Measurements from ENCODE around the gene TMEM53. TPM values are rescaled to one million over a fixed set of nuclear protein-coding genes. Genes with fewer than 3 reads are reported as not detected.
"Not testable (repeated sequence)": the region's sequence is repeated elsewhere in the genome, so short reads cannot be mapped to it uniquely, and the experiment has no call there.

TMEM53 gene
- total RNA-seq, 1 donor from 2014 or later = 14.1 TPM

GRCh38 chr1:44705938-44706337 is 31.7 kb upstream of the TMEM53 start:
- no peak for TF ChIP-seq CTCF (conservative IDR thresholded peaks at IDR 0.05)
- peaks cover 5% of the 10 kb centered on the region for H3K36me3 Mint-ChIP-seq (ENCODE audit: low read depth)
- peaks cover 12% of the 10 kb centered on the region for H3K4me1 Mint-ChIP-seq
- no peak overlapping the region for H3K4me3 Mint-ChIP-seq
- peaks cover 10% of the 10 kb centered on the region for H3K27me3 Mint-ChIP-seq (ENCODE audit: low read depth)
- H3K9me3 Mint-ChIP-seq = peaks cover 12% of the 10 kb centered on the region
- DNase-seq (ENCODE audit: low read depth, low spot score) = no peak
- peak overlapping the region; percentile 29 for H3K27ac Mint-ChIP-seq (ENCODE audit: unreplicated experiment)

- H3K27me3 Mint-ChIP-seq (ENCODE audit: low read depth) = peaks cover 6% of the 10 kb centered on the region
- H3K9me3 Mint-ChIP-seq = peaks cover 9% of the 10 kb centered on the region
- TF ChIP-seq CTCF (conservative IDR thresholded peaks at IDR 0.05) = no peak
- H3K27ac Mint-ChIP-seq (ENCODE audit: unreplicated experiment) = no peak overlapping the region
- H3K36me3 Mint-ChIP-seq (ENCODE audit: low read depth) = peaks cover 5% of the 10 kb centered on the region
- no peak for DNase-seq (ENCODE audit: low read depth, low spot score)
- H3K4me3 Mint-ChIP-seq = no peak overlapping the region
- peaks cover 16% of the 10 kb centered on the region for H3K4me1 Mint-ChIP-seq
These were observed 31.2 kb upstream of the TMEM53 start for GRCh38 chr1:44705470-44705869.

GRCh38 chr1:44701141-44701573 is 26.9 kb upstream of the TMEM53 start:
- Mint-ChIP-seq H3K9me3 (no peaks in the 10 kb centered on the region), H3K27me3 (ENCODE audit: low read depth) (no peaks in the 10 kb centered on the region), H3K4me1 (peaks cover 10% of the 10 kb centered on the region), H3K36me3 (ENCODE audit: low read depth) (no peaks in the 10 kb centered on the region), H3K27ac (ENCODE audit: unreplicated experiment) (no peak overlapping the region), H3K4me3 (no peak overlapping the region)
- DNase-seq (ENCODE audit: low read depth, low spot score) = no peak
- no peak for TF ChIP-seq CTCF (conservative IDR thresholded peaks at IDR 0.05)

- Mint-ChIP-seq H3K4me1 (peaks cover 10% of the 10 kb centered on the region), H3K9me3 (no peaks in the 10 kb centered on the region), H3K4me3 (no peak overlapping the region), H3K27ac (ENCODE audit: unreplicated experiment) (no peak overlapping the region), H3K36me3 (ENCODE audit: low read depth) (no peaks in the 10 kb centered on the region), H3K27me3 (ENCODE audit: low read depth) (no peaks in the 10 kb centered on the region)
- no peak for TF ChIP-seq CTCF (conservative IDR thresholded peaks at IDR 0.05)
- no peak for DNase-seq (ENCODE audit: low read depth, low spot score)
These were observed 26.3 kb upstream of the TMEM53 start for GRCh38 chr1:44700573-44700972.

GRCh38 chr1:44699375-44699774 is 25.1 kb upstream of the TMEM53 start:
- not testable (repeated sequence) for H3K36me3 Mint-ChIP-seq (ENCODE audit: low read depth); H3K9me3 Mint-ChIP-seq; H3K27me3 Mint-ChIP-seq (ENCODE audit: low read depth); H3K4me3 Mint-ChIP-seq; H3K4me1 Mint-ChIP-seq; H3K27ac Mint-ChIP-seq (ENCODE audit: unreplicated experiment); DNase-seq (ENCODE audit: low read depth, low spot score)

- no peak overlapping the region for H3K4me3 Mint-ChIP-seq
- TF ChIP-seq CTCF (conservative IDR thresholded peaks at IDR 0.05) = no peak
These were observed 23.9 kb upstream of the TMEM53 start for GRCh38 chr1:44698138-44698537.

More at GRCh38 chr1:44698138-44698537, 23.9 kb upstream of the TMEM53 start:
- Mint-ChIP-seq H3K9me3 (no peaks in the 10 kb centered on the region), H3K27me3 (ENCODE audit: low read depth) (no peaks in the 10 kb centered on the region), H3K4me1 (peaks cover 10% of the 10 kb centered on the region), H3K36me3 (ENCODE audit: low read depth) (no peaks in the 10 kb centered on the region), H3K27ac (ENCODE audit: unreplicated experiment) (no peak overlapping the region)
- no peak for DNase-seq (ENCODE audit: low read depth, low spot score)
